Type B pancreatic cell (in vitro differentiated cells): ENCODE data around the gene NODAL. TPM values are rescaled to one million over a fixed set of nuclear protein-coding genes. Genes with fewer than 3 reads are reported as not detected.

ENCODE experiments used
- DNase-seq: peaks from one replicate; pipeline ENCODE4 v3.0.0; 2021; ENCODE audit warnings: mixed read lengths; ENCODE audit not compliant: unreplicated experiment; ENCODE audit errors: extremely low spot score
- H3K27ac Mint-ChIP-seq: 2 replicates; pipeline ENCODE4 v1.8.0; 2021; ENCODE audit warnings: mild to moderate bottlenecking, mixed read lengths
- H3K27me3 Mint-ChIP-seq: 2 replicates; pipeline ENCODE4 v1.8.0; 2021; ENCODE audit warnings: mixed read lengths
- H3K36me3 Mint-ChIP-seq: 2 replicates; pipeline ENCODE4 v1.8.0; 2021; ENCODE audit warnings: mixed read lengths
- H3K4me1 Mint-ChIP-seq: one replicate; pipeline ENCODE4 v1.8.0; 2021; ENCODE audit warnings: mixed read lengths; ENCODE audit not compliant: unreplicated experiment
- H3K4me3 Mint-ChIP-seq: 2 replicates; pipeline ENCODE4 v1.8.0; 2021; ENCODE audit warnings: mild to moderate bottlenecking, mixed read lengths
- H3K9me3 Mint-ChIP-seq: 2 replicates; pipeline ENCODE4 v1.8.0; 2021; ENCODE audit warnings: mixed read lengths
- CTCF ChIP-seq: fragments of 200-600 bp; sonication (generic); conservative IDR thresholded peaks from 2 replicates; pipeline ENCODE4 v1.5.0; 2021; ENCODE audit warnings: antibody characterized with exemption, mild to moderate bottlenecking
- total RNA-seq: library from RNA; stranded (reverse); gene quantifications from 2 replicates; pipeline ENCODE4 v1.2.1, GENCODE V29; 2021; ENCODE audit warnings: low replicate concordance

Gene NODAL
- total RNA-seq, 1 donor from 2014 or later, result not detected

GRCh38 chr10:70426823-70427222 lies 14.7 kb downstream of the NODAL start:
- Mint-ChIP-seq H3K27me3 (no peaks in the 10 kb centered on the region), H3K9me3 (no peaks in the 10 kb centered on the region), H3K4me1 (peaks cover 3% of the 10 kb centered on the region), H3K36me3 (peaks cover 29% of the 10 kb centered on the region), H3K27ac (no peak overlapping the region), H3K4me3 (no peak overlapping the region)
- no peak for TF ChIP-seq CTCF
- DNase-seq, result no peak

GRCh38 chr10:70425096-70425495 lies 16.4 kb downstream of the NODAL start:
- H3K9me3 Mint-ChIP-seq, result no peaks in the 10 kb centered on the region
- peaks cover 36% of the 10 kb centered on the region for H3K36me3 Mint-ChIP-seq
- DNase-seq, result peak; percentile 25
- H3K27ac Mint-ChIP-seq, result no peak overlapping the region
- no peak overlapping the region for H3K4me3 Mint-ChIP-seq
- no peaks in the 10 kb centered on the region for H3K27me3 Mint-ChIP-seq
- no peaks in the 10 kb centered on the region for H3K4me1 Mint-ChIP-seq
- no peak for TF ChIP-seq CTCF

- Mint-ChIP-seq H3K27me3 (no peaks in the 10 kb centered on the region), H3K27ac (no peak overlapping the region), H3K9me3 (no peaks in the 10 kb centered on the region), H3K36me3 (peaks cover 43% of the 10 kb centered on the region), H3K4me3 (no peak overlapping the region), H3K4me1 (no peaks in the 10 kb centered on the region)
- TF ChIP-seq CTCF, result no peak
- no peak for DNase-seq
Observed at GRCh38 chr10:70424320-70424719, 17.2 kb downstream of the NODAL start.

GRCh38 chr10:70418713-70419112 lies 22.8 kb downstream of the NODAL start:
- DNase-seq, result no peak
- no peaks in the 10 kb centered on the region for H3K27me3 Mint-ChIP-seq
- H3K9me3 Mint-ChIP-seq, result no peaks in the 10 kb centered on the region
- peaks cover 45% of the 10 kb centered on the region for H3K36me3 Mint-ChIP-seq
- TF ChIP-seq CTCF, result no peak
- no peak overlapping the region for H3K4me3 Mint-ChIP-seq
- H3K27ac Mint-ChIP-seq, result no peak overlapping the region
- H3K4me1 Mint-ChIP-seq, result no peaks in the 10 kb centered on the region

GRCh38 chr10:70418229-70418628 lies 23.3 kb downstream of the NODAL start:
- H3K4me3 Mint-ChIP-seq, result no peak overlapping the region
- no peak overlapping the region for H3K27ac Mint-ChIP-seq
- peaks cover 41% of the 10 kb centered on the region for H3K36me3 Mint-ChIP-seq
- DNase-seq, result no peak
- no peaks in the 10 kb centered on the region for H3K9me3 Mint-ChIP-seq
- TF ChIP-seq CTCF, result no peak
- H3K27me3 Mint-ChIP-seq, result no peaks in the 10 kb centered on the region
- H3K4me1 Mint-ChIP-seq, result no peaks in the 10 kb centered on the region

- H3K4me3 Mint-ChIP-seq, result no peak overlapping the region
- no peak for TF ChIP-seq CTCF
Observed at GRCh38 chr10:70417568-70417967, 23.9 kb downstream of the NODAL start.

More at GRCh38 chr10:70417568-70417967, 23.9 kb downstream of the NODAL start:
- Mint-ChIP-seq H3K9me3 (no peaks in the 10 kb centered on the region), H3K4me1 (no peaks in the 10 kb centered on the region), H3K36me3 (peaks cover 34% of the 10 kb centered on the region), H3K27me3 (no peaks in the 10 kb centered on the region), H3K27ac (peak overlapping the region; percentile 11)
- no peak for DNase-seq
